Kidney glomerular epithelial cell (primary cell): ENCODE measurements around the gene GAMT.
"Not testable (repeated sequence)": the region's sequence is repeated elsewhere in the genome, so short reads cannot be mapped to it uniquely, and the experiment has no call there.

Experiments
- DNase-seq: peaks from one replicate; lab custom pipeline; 2025; lab: John Stamatoyannopoulos, UW

GAMT gene

GRCh38 chr19:1433119-1434039 is 32.0 kb upstream of the GAMT start:
- DNase-seq: no peak

GRCh38 chr19:1432507-1432887 is 31.2 kb upstream of the GAMT start:
- DNase-seq: no peak

- no peak for DNase-seq
Observed at GRCh38 chr19:1431759-1432506, 30.6 kb upstream of the GAMT start.

GRCh38 chr19:1430246-1430645 is 28.9 kb upstream of the GAMT start:
- no peak for DNase-seq

- DNase-seq: no peak
Observed at GRCh38 chr19:1429750-1430149, 28.4 kb upstream of the GAMT start.

- DNase-seq: no peak
Observed at GRCh38 chr19:1428738-1429391, 27.5 kb upstream of the GAMT start.

- DNase-seq: no peak
Observed at GRCh38 chr19:1427221-1427920, 26.0 kb upstream of the GAMT start.

GRCh38 chr19:1426736-1427135 is 25.4 kb upstream of the GAMT start:
- DNase-seq: no peak

GRCh38 chr19:1425902-1426301 is 24.6 kb upstream of the GAMT start:
- no peak for DNase-seq

- DNase-seq: no peak
Observed at GRCh38 chr19:1425102-1425837, 23.9 kb upstream of the GAMT start.

- no peak for DNase-seq
Observed at GRCh38 chr19:1424192-1424955, 23.0 kb upstream of the GAMT start.

- no peak for DNase-seq
Observed at GRCh38 chr19:1423436-1424191, 22.3 kb upstream of the GAMT start.

- no peak for DNase-seq
Observed at GRCh38 chr19:1422943-1423342, 21.6 kb upstream of the GAMT start.

GRCh38 chr19:1422360-1422759 is 21.0 kb upstream of the GAMT start:
- DNase-seq: no peak

- no peak for DNase-seq
Observed at GRCh38 chr19:1421958-1422305, 20.6 kb upstream of the GAMT start.

GRCh38 chr19:1421218-1421957 is 20.0 kb upstream of the GAMT start:
- no peak for DNase-seq

- no peak for DNase-seq
Observed at GRCh38 chr19:1420590-1420989, 19.2 kb upstream of the GAMT start.

GRCh38 chr19:1420085-1420484 is 18.7 kb upstream of the GAMT start:
- DNase-seq: not testable (repeated sequence)
